Neural crest cell (in vitro differentiated cells): Measurements from ENCODE around the gene SMOC2. TPM values are rescaled to one million over a fixed set of nuclear protein-coding genes. Genes with fewer than 3 reads are reported as not detected.

ENCODE experiments used
- DNase-seq: peaks from one replicate; pipeline ENCODE4 v3.0.0; 2021; ENCODE audit warnings: low read depth, mixed read lengths, low spot score
- H3K27ac Mint-ChIP-seq: one replicate; pipeline ENCODE4 v1.8.0; 2021; ENCODE audit warnings: mild to moderate bottlenecking, mixed read lengths; ENCODE audit not compliant: unreplicated experiment
- H3K27me3 Mint-ChIP-seq: 2 replicates; pipeline ENCODE4 v1.8.0; 2021; ENCODE audit warnings: low read depth, mild to moderate bottlenecking, mixed read lengths
- H3K36me3 Mint-ChIP-seq: 2 replicates; pipeline ENCODE4 v1.8.0; 2021; ENCODE audit warnings: low read depth, mild to moderate bottlenecking, mixed read lengths
- H3K4me1 Mint-ChIP-seq: 2 replicates; pipeline ENCODE4 v1.8.0; 2021; ENCODE audit warnings: mixed read lengths
- H3K4me3 Mint-ChIP-seq: one replicate; pipeline ENCODE4 v1.8.0; 2021; ENCODE audit warnings: mild to moderate bottlenecking, mixed read lengths
- H3K9me3 Mint-ChIP-seq: 2 replicates; pipeline ENCODE4 v1.8.0; 2021; ENCODE audit warnings: mixed read lengths
- total RNA-seq: library from RNA; stranded (reverse); gene quantifications from 2 replicates; pipeline ENCODE4 v1.2.1, GENCODE V29; 2021
- TF ChIP-seq, protein P1 (sequence below): fragments of 200-600 bp; sonication (generic); conservative IDR thresholded peaks from 2 replicates; pipeline ENCODE4 v1.5.0; 2021; ENCODE audit warnings: antibody characterized with exemption, mild to moderate bottlenecking

Gene SMOC2
- total RNA-seq, 1 donor from 2014 or later, result 0.23 TPM

DNA sequence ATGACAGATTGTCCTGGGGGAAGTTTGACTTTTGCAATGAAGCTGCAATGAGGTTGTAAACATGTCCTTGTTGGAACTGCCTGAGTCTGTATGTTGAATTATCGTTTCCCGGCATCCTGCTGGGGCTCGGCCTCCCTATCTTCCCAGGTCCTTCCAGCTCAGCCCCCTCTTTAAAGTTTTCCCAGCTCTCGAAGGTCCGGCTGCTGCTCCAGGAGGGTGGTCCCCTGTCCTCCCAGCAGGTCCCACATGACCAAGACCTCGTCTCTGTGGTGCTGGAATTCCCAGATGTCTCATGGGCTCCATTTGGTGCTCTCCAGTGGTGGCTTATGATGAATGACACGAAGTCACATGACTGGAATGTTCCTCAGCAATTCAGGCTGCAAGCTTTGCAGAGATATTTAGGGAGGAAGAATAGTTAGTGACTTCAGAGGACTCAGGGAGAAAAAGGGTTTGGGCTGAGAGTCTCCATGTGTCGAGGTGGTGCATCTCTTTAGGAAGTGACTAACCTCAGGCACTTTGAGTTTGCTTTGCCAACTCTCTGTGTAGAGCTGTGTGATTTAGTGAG lies 21.4 kb downstream of the SMOC2 start:
- peaks cover 5% of the 10 kb centered on the region for H3K27me3 Mint-ChIP-seq
- TF ChIP-seq, protein P1, sequence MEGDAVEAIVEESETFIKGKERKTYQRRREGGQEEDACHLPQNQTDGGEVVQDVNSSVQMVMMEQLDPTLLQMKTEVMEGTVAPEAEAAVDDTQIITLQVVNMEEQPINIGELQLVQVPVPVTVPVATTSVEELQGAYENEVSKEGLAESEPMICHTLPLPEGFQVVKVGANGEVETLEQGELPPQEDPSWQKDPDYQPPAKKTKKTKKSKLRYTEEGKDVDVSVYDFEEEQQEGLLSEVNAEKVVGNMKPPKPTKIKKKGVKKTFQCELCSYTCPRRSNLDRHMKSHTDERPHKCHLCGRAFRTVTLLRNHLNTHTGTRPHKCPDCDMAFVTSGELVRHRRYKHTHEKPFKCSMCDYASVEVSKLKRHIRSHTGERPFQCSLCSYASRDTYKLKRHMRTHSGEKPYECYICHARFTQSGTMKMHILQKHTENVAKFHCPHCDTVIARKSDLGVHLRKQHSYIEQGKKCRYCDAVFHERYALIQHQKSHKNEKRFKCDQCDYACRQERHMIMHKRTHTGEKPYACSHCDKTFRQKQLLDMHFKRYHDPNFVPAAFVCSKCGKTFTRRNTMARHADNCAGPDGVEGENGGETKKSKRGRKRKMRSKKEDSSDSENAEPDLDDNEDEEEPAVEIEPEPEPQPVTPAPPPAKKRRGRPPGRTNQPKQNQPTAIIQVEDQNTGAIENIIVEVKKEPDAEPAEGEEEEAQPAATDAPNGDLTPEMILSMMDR, result no peak
- no peak overlapping the region for H3K27ac Mint-ChIP-seq
- no peak overlapping the region for H3K4me3 Mint-ChIP-seq
- no peaks in the 10 kb centered on the region for H3K9me3 Mint-ChIP-seq
- no peak for DNase-seq
- H3K36me3 Mint-ChIP-seq, result no peaks in the 10 kb centered on the region
- H3K4me1 Mint-ChIP-seq, result peaks cover 3% of the 10 kb centered on the region

GRCh38 chr6:168464546-168464945 lies 23.6 kb downstream of the SMOC2 start:
- H3K4me3 Mint-ChIP-seq, result no peak overlapping the region

DNA sequence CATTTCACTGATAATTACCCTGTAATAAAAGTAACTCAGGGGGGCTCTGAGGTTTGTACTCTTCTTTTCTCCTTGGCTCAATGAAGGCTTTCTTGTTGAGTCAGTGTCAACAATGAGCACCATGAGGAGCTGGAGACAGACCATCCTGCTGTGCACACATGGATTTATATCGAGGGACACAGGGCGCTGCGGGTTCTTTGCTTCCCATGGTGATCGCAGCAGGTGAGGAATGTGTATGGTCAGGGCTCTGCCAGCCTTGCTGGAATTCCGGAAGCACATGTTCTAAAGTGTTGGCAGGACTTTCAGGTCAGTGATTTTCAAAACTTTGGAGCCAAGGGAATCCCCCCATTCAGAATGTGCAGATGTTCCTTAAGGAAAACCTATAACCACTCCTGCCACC lies 27.1 kb downstream of the SMOC2 start:
- DNase-seq, result no peak
- H3K27me3 Mint-ChIP-seq, result peaks cover 7% of the 10 kb centered on the region
- H3K9me3 Mint-ChIP-seq, result no peaks in the 10 kb centered on the region
- TF ChIP-seq, protein P1, result no peak
- H3K36me3 Mint-ChIP-seq, result no peaks in the 10 kb centered on the region
- no peaks in the 10 kb centered on the region for H3K4me1 Mint-ChIP-seq
- no peak overlapping the region for H3K4me3 Mint-ChIP-seq
- H3K27ac Mint-ChIP-seq, result no peak overlapping the region

More at GRCh38 chr6:168464546-168464945, 23.6 kb downstream of the SMOC2 start:
- Mint-ChIP-seq H3K27ac (no peak overlapping the region), H3K9me3 (no peaks in the 10 kb centered on the region), H3K27me3 (peaks cover 5% of the 10 kb centered on the region), H3K36me3 (no peaks in the 10 kb centered on the region), H3K4me1 (no peaks in the 10 kb centered on the region)
- TF ChIP-seq, protein P1, result no peak
- DNase-seq, result no peak

DNA sequence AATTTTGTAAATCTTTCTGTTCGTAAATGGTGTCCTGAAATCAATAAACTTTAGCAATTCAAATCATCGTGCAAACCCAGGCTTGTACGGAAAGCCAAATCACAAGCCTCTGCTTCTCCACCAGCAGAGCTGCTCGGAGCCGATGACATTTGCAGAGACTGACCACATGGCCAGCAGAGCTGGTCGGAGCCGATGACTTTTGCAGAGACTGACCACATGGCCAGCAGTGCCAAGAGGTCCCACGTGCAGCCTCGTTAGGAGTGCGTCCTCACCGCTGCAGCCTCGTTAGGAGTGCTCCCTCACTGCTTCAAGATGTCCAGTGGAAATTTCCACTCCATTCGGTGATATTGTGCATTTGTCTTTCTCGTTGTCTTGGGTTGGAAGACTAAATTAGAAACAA lies 28.5 kb downstream of the SMOC2 start:
- H3K27me3 Mint-ChIP-seq, result peaks cover 7% of the 10 kb centered on the region

DNA sequence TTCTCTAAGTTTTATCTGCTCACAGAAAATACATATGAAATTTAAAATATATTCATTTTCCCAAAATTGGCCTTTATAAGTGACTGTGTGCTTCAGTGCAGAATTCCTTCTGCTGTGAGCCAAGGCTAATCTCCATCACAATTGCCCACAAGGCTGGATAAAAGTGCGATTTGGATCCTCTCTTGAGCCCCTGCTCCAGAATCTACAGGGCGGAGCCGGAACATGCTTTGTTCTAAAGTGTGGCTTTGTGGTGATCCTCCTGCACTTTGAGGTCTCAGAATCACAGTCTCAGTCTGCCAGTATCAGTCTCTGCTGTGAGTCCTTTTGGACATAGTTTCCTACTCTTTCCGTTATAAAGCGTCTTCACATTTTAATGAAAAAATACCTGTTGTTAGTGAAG lies 28.9 kb downstream of the SMOC2 start:
- Mint-ChIP-seq H3K4me3 (no peak overlapping the region), H3K27ac (no peak overlapping the region)
- TF ChIP-seq, protein P1, result no peak

More for the DNA sequence above, 28.5 kb downstream of the SMOC2 start:
- Mint-ChIP-seq H3K4me3 (no peak overlapping the region), H3K9me3 (no peaks in the 10 kb centered on the region), H3K4me1 (no peaks in the 10 kb centered on the region), H3K36me3 (no peaks in the 10 kb centered on the region), H3K27ac (no peak overlapping the region)
- TF ChIP-seq, protein P1, result no peak
- DNase-seq, result no peak

More for the DNA sequence above, 28.9 kb downstream of the SMOC2 start:
- no peaks in the 10 kb centered on the region for H3K36me3 Mint-ChIP-seq
- no peak for DNase-seq
- peaks cover 7% of the 10 kb centered on the region for H3K27me3 Mint-ChIP-seq
- no peaks in the 10 kb centered on the region for H3K4me1 Mint-ChIP-seq
- H3K9me3 Mint-ChIP-seq, result no peaks in the 10 kb centered on the region
